ENCODE data around the gene UGP2. TPM values are rescaled to one million over a fixed set of nuclear protein-coding genes. Genes with fewer than 3 reads are reported as not detected.
"Not testable (repeated sequence)": the region's sequence is repeated elsewhere in the genome, so short reads cannot be mapped to it uniquely, and the experiment has no call there.

Gene UGP2
- total RNA-seq, 4 donors from 2014 or later = 163 to 247 (median 198) TPM

DNA sequence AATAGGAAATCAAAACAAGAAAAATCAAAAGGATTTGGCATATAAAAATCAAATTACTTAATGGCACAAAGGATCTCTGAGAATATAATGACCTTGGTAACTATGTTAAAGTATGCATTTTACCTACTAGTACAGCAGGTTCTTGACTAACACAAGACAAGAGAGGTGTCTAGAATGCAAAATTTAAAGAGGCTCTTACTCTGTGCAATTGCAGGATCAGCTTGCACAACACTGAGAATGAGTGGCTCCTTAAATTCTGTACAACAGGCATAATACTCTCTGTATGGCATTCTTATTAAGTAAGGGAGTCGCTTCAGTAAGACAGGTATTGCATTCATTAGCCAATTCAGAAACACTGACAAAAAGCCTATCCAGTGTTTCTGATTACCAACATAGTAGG is 72.6 kb downstream of the UGP2 start:
- 100% methylated on average over 1 of the region's 1 CpG for WGBS
- Histone ChIP-seq H3K36me3 (peaks cover 10 to 86% (median 54%) of the 10 kb centered on the region in 4 donors), H3K27me3 (no peaks in the 10 kb centered on the region), H3K9me3 (no peaks in the 10 kb centered on the region), H3K27ac (replicated peaks in 1 of 4) (no peak overlapping the region), H3K4me3 (no peak overlapping the region), H3K4me1 (no peaks in the 10 kb centered on the region)
- TF ChIP-seq EP300 (IDR thresholded peaks at IDR 0.05) = no peak
- TF ChIP-seq POLR2A (IDR thresholded peaks at IDR 0.05; ENCODE audit: low read depth) = no peak
- DNase-seq (ENCODE audit: extremely low spot score) = no peak
- intact Hi-C loops (cut with DNase I) = no loop called here

DNA sequence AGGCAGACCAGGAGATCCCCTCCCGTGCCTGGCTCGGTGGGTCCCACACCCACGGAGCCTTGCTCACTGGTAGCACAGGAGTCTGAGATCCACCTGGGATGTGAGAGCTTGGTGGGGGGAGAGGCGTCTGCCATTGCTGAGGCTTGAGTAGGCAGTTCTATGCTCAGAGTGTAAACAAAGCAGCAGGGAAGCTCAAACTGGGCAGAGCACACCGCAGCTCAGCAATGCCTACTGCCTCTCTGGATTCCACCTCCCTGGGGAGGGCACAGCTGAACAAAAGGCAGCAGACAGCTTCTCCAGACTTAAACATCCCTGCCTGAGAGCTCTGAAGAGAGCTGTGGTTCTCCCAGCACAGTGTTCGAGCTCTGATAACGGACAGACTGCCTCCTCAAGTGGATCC is 85.1 kb downstream of the UGP2 start:
- TF ChIP-seq EP300 (IDR thresholded peaks at IDR 0.05) = no peak
- TF ChIP-seq, protein P1, sequence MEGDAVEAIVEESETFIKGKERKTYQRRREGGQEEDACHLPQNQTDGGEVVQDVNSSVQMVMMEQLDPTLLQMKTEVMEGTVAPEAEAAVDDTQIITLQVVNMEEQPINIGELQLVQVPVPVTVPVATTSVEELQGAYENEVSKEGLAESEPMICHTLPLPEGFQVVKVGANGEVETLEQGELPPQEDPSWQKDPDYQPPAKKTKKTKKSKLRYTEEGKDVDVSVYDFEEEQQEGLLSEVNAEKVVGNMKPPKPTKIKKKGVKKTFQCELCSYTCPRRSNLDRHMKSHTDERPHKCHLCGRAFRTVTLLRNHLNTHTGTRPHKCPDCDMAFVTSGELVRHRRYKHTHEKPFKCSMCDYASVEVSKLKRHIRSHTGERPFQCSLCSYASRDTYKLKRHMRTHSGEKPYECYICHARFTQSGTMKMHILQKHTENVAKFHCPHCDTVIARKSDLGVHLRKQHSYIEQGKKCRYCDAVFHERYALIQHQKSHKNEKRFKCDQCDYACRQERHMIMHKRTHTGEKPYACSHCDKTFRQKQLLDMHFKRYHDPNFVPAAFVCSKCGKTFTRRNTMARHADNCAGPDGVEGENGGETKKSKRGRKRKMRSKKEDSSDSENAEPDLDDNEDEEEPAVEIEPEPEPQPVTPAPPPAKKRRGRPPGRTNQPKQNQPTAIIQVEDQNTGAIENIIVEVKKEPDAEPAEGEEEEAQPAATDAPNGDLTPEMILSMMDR (IDR thresholded peaks at IDR 0.05) = no peak
- no peak for TF ChIP-seq POLR2AphosphoS5 (IDR thresholded peaks at IDR 0.05)
- TF ChIP-seq POLR2A (IDR thresholded peaks at IDR 0.05; ENCODE audit: low read depth) = no peak
- no peak overlapping the region for H3K4me3 ChIP-seq
- H3K27ac ChIP-seq (replicated peaks in 1 of 4) = no peak overlapping the region
- 79% methylated on average over 7 of the region's 7 CpGs for WGBS
- no peak for DNase-seq (ENCODE audit: extremely low spot score)
- H3K9me3 ChIP-seq = no peaks in the 10 kb centered on the region
- intact Hi-C loops (cut with DNase I) = no loop called here
- no peaks in the 10 kb centered on the region for H3K4me1 ChIP-seq
- H3K36me3 ChIP-seq = peaks cover 0 to 42% (median 21%) of the 10 kb centered on the region in 4 donors
- no peaks in the 10 kb centered on the region for H3K27me3 ChIP-seq

DNA sequence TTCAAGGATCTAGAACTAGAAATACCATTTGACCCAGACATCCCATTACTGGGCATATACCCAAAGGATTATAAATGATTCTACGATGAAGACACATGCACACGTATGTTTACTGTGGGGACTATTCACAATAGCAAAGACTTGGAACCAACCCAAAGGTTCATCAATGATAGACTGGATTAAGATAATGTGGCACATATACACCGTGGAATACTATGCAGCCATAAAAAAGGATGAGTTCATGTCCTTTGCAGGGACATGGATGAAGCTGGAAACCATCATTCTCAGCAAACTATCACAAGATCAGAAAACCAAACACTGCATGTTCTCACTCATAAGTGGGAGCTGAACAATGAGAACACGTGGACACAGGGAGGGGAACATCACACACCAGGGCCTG is 90.4 kb downstream of the UGP2 start:
- H3K4me3 ChIP-seq; H3K27me3 ChIP-seq; H3K9me3 ChIP-seq; H3K27ac ChIP-seq (replicated peaks in 1 of 4); intact Hi-C loops (cut with DNase I); DNase-seq (ENCODE audit: extremely low spot score); H3K4me1 ChIP-seq: not testable (repeated sequence)
- WGBS = 93% methylated on average over 4 of the region's 4 CpGs
- peaks cover 14 to 40% (median 22%) of the 10 kb centered on the region in 4 donors for H3K36me3 ChIP-seq

Small RNAs within 50 kb of the gene (small RNA-seq; reads per million reads assigned to genes)
- 0 reads per million in 3 donors for gene RF01293

Other genes with a start within 250 kb of the UGP2 start
- 10 to 100 TPM; 19.0 to 24.1 (median 23.4) TPM for gene VPS54, start 177.5 kb downstream of the UGP2 start, total RNA-seq